Suprapubic skin (tissue), 4 donors: Measurements from ENCODE around the gene MLF2.

Source experiments
- POLR2A ChIP-seq, 2 donors: fragments of 450-650 bp; IDR thresholded peaks; one replicate each; pipeline ENCODE4 v1.6.1; 2017; ENCODE audit warnings: antibody characterized with exemption in 2 of 2, mild to moderate bottlenecking in 2 of 2, moderate library complexity in 2 of 2
- POLR2AphosphoS5 ChIP-seq, 3 donors: sonication (generic); formaldehyde crosslinking; IDR thresholded peaks; one replicate each; pipeline ENCODE4 v1.6.1; 2017; ENCODE audit warnings: antibody characterized with exemption in 3 of 3
- TF ChIP-seq, protein P1 (sequence below), 2 donors: fragments of 200-600 bp in 1 of 2; fragments of 450-650 bp in 1 of 2; sonication (generic) in 1 of 2; IDR thresholded peaks; one replicate each; pipeline ENCODE4 v1.5.1; 2016 to 2019; ENCODE audit warnings: antibody characterized with exemption in 2 of 2, mild to moderate bottlenecking in 1 of 2, moderate library complexity in 1 of 2

DNA sequence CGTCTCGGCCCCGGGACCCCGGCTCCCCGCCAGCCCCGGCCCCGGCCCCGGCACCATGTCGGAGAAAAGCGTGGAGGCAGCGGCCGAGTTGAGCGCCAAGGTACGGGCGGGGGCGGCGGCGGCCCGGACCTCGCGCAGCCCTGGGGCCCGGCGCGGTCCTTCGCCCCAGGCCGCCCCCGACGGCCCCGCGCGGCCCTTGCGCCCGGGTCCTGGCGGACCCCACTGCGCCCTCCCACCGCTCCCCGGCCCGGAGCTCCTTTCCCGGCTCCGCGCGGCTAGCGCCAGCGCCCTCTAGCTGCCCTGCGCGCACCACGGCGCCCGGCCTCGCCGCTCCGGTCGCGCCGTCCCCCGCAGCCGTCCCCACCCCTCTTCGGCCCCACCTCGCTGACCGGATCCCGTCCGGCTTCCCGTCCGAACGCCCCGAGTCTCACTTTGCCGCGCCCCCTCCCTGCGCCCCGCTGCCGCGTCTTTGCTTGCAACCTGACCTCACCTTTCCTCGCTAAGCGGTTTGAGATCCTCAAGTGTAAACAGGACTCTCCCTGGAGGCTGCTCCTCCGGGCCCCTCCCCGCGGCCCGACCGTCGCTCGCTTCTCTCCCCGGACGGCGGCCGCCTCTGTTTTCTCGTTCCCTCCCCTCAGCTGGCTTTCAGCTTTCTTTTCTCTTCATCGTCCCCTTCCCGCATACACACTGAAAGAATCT lies 13.9 kb upstream of the MLF2 start:
- TF ChIP-seq, protein P1, sequence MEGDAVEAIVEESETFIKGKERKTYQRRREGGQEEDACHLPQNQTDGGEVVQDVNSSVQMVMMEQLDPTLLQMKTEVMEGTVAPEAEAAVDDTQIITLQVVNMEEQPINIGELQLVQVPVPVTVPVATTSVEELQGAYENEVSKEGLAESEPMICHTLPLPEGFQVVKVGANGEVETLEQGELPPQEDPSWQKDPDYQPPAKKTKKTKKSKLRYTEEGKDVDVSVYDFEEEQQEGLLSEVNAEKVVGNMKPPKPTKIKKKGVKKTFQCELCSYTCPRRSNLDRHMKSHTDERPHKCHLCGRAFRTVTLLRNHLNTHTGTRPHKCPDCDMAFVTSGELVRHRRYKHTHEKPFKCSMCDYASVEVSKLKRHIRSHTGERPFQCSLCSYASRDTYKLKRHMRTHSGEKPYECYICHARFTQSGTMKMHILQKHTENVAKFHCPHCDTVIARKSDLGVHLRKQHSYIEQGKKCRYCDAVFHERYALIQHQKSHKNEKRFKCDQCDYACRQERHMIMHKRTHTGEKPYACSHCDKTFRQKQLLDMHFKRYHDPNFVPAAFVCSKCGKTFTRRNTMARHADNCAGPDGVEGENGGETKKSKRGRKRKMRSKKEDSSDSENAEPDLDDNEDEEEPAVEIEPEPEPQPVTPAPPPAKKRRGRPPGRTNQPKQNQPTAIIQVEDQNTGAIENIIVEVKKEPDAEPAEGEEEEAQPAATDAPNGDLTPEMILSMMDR (IDR thresholded peaks at IDR 0.05), result peak; percentile 45 to 90
- TF ChIP-seq POLR2A (IDR thresholded peaks at IDR 0.05), result no peak
- peak in 1 of 3 donors; percentile 33 for TF ChIP-seq POLR2AphosphoS5 (IDR thresholded peaks at IDR 0.05)
